IPS-18a (cell line): ENCODE measurements around the gene RNF220.
"Not testable (repeated sequence)": the region's sequence is repeated elsewhere in the genome, so short reads cannot be mapped to it uniquely, and the experiment has no call there.

Source experiments
- H3K27ac ChIP-seq: one replicate; pipeline ENCODE4 v1.5.1; 2013; ENCODE audit warnings: low read length
- H3K27me3 ChIP-seq: one replicate; pipeline ENCODE4 v1.6.1; 2013; ENCODE audit warnings: mild to moderate bottlenecking, low read length; ENCODE audit not compliant: control insufficient read depth, insufficient read depth
- H3K36me3 ChIP-seq: one replicate; pipeline ENCODE4 v1.6.1; 2013; ENCODE audit warnings: low read depth, low read length; ENCODE audit not compliant: control insufficient read depth
- H3K4me1 ChIP-seq: one replicate; pipeline ENCODE4 v1.6.1; 2013; ENCODE audit warnings: low read depth, low read length; ENCODE audit not compliant: control insufficient read depth
- H3K4me3 ChIP-seq: one replicate; pipeline ENCODE4 v1.5.1; 2013; ENCODE audit warnings: low read length
- H3K9ac ChIP-seq: one replicate; pipeline ENCODE4 v1.6.1; 2013; ENCODE audit warnings: mild to moderate bottlenecking, low read length, moderate library complexity
- H3K9me3 ChIP-seq: one replicate; pipeline ENCODE4 v1.6.1; 2013; ENCODE audit warnings: low read depth, low read length; ENCODE audit not compliant: control insufficient read depth

RNF220 gene

DNA sequence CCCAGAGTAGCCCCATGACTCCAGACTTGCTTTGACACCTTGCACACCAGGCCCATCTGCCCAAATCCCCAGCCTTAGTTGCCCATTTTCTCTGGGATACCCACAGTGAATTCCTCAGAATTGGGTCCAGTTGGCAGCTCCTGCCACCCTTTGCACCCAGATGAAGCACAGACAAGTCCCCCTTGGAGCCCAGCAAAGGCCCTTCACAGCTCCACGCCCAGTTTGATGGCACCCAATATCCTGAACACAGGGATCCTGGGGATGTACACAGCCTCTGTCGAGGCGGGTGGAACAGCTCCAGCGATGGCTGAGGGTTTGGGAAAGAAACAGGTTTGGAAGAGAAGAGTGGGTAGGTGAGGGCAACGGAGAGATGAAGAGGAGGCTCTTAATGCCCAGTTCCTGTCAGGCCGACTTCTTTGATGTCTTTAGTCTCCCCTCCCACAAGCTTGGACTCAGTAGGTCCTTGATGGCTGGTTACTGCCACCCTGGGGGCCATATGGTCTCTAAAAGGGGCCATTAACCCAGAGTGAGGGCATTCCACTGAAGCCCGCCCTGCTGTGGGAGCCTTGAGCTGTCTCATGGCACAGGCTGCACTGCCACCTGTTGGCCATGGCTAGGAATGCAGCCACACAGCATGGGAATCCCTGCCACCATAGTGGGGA, 247.5 kb downstream of the RNF220 start:
- Histone ChIP-seq H3K9ac (no peak overlapping the region), H3K27me3 (no peaks in the 10 kb centered on the region), H3K9me3 (no peaks in the 10 kb centered on the region), H3K4me3 (no peak overlapping the region), H3K4me1 (no peaks in the 10 kb centered on the region), H3K36me3 (peaks cover 24% of the 10 kb centered on the region), H3K27ac (no peak overlapping the region)

DNA sequence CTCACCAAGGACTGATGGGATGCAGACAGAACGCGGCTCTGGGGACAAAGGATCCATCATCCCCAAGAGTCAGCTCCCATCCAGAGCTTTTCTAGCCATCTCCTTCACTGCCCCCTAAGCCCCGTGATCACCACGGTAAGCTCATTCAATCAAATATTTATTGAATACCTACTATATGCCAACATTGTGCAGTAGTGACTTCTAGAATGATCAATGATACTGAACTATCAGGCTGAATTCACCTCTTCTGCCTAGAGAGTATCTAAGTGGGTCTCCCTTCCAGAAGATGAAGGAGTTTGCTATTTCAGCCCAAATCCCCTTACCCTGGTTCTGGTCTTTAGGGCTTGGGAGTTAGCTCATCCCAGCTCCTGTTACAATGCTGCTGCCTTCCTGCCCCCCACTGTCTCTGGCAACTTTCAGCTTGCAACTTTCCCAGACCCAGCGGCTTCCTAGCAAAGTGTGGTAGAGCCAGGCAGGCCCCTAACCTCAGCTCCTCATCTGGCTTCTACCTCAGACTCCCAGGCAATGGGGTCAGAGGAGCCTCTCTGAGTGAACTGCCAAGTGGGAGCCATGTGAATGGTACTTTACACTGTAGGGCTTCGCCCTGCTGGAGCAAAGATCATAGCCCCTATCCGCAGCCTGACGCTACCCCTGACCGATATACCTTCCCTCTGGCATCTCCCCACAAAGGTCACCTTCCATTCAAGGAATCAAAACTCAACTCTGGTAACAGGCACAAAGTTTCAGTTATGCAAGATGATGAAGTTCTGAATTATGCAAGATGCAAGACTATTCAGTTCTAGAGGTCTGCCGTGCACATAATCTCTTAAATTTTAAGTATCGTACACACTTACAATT, 248.3 kb downstream of the RNF220 start:
- Histone ChIP-seq H3K9ac (no peak overlapping the region), H3K27me3 (no peaks in the 10 kb centered on the region), H3K4me3 (no peak overlapping the region), H3K4me1 (no peaks in the 10 kb centered on the region), H3K36me3 (peaks cover 17% of the 10 kb centered on the region), H3K27ac (no peak overlapping the region), H3K9me3 (no peaks in the 10 kb centered on the region)

DNA sequence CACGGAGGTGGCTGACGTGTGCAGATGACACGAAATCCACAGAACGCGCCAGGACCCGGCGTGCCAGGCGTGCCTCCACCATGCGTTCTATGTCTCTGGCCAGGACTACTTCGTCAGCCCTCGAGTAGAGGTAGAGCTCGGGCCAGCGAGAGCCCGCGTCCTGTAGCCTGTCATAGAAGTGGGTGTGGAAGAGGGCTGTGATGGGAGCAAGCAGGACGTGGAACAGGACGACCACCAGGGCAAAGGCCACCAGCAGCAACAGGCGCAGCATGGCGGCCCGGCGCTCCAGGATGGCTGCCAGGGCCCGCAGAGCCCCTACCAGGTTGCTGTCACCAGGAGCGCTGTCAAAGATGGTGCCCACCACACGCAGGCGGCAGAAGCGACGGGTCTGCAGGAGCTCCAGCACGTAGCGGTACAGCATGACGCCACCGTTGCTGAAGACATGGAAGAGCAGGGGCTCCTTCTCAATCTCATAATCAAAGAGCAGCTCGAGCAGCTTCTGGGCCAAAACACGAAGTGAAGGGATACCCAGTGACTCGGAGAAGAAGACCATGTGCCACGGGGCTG, 249.6 kb downstream of the RNF220 start:
- Histone ChIP-seq H3K4me1 (no peaks in the 10 kb centered on the region), H3K9me3 (no peaks in the 10 kb centered on the region), H3K27me3 (no peaks in the 10 kb centered on the region), H3K9ac (no peak overlapping the region), H3K27ac (no peak overlapping the region), H3K36me3 (peaks cover 6% of the 10 kb centered on the region), H3K4me3 (no peak overlapping the region)

DNA sequence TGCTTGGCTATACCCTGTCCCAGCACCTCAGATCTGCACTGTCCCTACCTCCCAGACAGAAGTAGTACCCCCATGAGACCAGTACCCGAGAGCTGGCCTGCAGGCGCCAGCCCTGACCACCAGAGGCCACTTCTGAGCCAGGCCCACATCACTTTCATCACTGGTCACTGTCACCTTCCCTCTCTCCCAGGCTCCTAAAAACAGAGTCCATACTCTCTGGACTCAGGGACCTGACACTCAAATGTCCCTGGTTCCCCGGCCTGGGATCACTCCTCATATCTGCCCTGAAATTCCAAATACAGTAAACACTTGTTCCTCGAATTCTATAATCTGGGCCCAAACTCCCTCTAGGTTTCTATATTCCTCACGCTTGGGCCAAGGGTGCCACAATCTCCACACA, 250.6 kb downstream of the RNF220 start:
- no peaks in the 10 kb centered on the region for H3K27me3 ChIP-seq
- no peak overlapping the region for H3K4me3 ChIP-seq
- H3K27ac ChIP-seq = no peak overlapping the region
- H3K4me1 ChIP-seq = no peaks in the 10 kb centered on the region
- no peak overlapping the region for H3K9ac ChIP-seq
- H3K36me3 ChIP-seq = peaks cover 4% of the 10 kb centered on the region
- no peaks in the 10 kb centered on the region for H3K9me3 ChIP-seq

DNA sequence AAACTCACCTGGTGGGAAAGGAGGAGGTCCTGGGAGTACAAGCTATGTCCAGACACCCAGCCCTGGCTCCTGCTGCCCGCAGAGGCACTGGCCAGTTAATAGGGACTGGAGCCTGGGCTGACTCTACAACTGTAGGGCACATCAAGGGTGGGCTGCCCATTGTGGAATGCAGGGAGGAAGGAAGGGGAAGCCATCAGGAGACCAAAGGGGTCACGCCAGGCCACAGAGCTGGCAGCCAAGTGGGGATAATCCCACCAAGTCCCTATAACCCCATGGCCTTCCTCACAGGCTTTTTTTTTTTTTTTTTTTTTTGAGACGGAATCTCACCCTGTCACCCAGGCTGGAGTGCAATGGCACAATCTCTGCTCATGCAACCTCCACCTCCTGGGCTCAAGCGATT, 254.5 kb downstream of the RNF220 start:
- no peaks in the 10 kb centered on the region for H3K9me3 ChIP-seq
- H3K36me3 ChIP-seq = no peaks in the 10 kb centered on the region
- H3K27me3 ChIP-seq = no peaks in the 10 kb centered on the region
- no peak overlapping the region for H3K9ac ChIP-seq
- H3K4me3 ChIP-seq = no peak overlapping the region
- no peak overlapping the region for H3K27ac ChIP-seq
- H3K4me1 ChIP-seq = no peaks in the 10 kb centered on the region

DNA sequence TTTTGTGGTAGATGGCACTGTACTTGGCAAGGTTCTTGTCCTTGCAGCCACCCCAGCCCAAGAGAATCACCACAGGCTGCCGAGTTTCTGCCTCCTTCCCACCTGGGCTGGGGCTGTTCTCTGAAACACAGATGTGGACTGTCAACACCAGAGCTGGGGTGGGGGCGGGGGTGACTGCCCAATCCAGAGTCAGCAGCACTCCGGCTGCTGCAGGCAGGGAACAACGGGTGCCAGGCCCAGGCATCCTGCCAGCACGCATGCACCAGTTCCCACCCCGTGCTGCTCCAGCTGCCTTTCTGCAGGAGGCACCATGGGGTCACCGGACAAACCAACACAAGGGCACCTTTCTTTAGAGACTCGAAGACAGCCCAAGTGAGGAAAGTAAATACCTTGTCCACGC, 255.1 kb downstream of the RNF220 start:
- no peaks in the 10 kb centered on the region for H3K4me1 ChIP-seq
- no peak overlapping the region for H3K9ac ChIP-seq
- no peaks in the 10 kb centered on the region for H3K9me3 ChIP-seq
- no peaks in the 10 kb centered on the region for H3K36me3 ChIP-seq
- no peaks in the 10 kb centered on the region for H3K27me3 ChIP-seq
- H3K4me3 ChIP-seq = no peak overlapping the region
- no peak overlapping the region for H3K27ac ChIP-seq

DNA sequence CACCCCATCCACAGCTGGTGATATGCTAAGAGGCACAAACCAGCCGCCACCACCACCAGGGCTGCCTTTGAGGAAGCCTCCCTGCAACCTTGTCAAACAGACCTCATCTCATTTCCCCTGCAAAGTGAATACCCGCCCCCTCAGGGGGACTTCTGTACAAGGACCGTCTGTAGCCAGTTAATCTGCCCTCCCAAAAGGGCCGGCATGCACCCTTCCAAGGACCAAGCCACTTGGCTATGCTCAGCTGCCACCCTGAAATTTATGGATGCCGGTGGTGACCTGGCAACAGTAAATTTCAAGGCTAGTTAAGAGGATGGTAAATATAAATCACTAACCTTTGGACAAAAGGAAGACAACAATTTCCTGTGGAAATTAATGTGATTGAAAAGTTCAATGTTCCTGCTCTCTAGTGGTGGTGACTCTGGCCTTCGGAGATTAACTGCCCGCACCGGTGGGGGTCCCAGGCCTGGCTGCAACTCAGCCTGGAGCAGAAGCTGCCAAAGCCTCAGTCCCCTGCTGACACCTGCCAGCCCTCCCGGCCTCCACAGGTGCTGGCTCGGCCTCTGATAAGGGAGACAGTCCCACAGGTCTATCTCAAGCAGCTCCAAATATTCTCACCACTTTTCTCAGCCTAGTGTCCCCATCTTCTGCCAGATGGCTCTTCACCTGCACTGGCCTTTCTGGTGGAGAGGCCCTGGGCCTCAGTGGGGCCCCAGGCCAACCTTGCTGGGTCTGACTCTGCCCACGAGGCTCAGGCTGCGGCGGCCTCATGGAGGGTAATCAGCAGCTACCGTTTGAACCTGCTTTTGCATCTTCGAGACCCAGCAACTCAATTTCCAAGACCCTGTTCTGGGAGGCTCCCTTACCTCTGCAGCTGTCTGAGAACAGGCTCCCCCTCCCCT, 257.0 kb downstream of the RNF220 start:
- Histone ChIP-seq H3K27ac (no peak overlapping the region), H3K9ac (no peak overlapping the region), H3K9me3 (no peaks in the 10 kb centered on the region), H3K36me3 (no peaks in the 10 kb centered on the region), H3K4me3 (no peak overlapping the region), H3K4me1 (no peaks in the 10 kb centered on the region), H3K27me3 (no peaks in the 10 kb centered on the region)

DNA sequence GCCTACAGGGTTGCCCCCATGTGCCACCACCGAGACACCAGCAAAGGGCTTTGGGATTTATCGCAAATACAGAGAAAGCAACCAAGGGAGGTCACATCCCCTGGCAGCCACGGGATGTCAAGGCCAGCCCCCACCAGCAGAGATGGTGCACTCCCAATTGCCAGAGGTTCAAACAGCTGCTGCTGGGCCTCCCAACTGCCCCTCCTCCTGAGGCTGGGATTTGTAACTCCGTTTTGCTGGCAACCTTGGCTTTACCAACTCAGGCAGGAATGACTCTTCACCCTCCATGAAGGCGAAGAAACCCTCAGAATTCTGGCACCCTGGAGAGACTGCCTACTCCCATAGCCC, 257.6 kb downstream of the RNF220 start:
- H3K27me3 ChIP-seq = no peaks in the 10 kb centered on the region
- no peak overlapping the region for H3K9ac ChIP-seq
- H3K27ac ChIP-seq = no peak overlapping the region

DNA sequence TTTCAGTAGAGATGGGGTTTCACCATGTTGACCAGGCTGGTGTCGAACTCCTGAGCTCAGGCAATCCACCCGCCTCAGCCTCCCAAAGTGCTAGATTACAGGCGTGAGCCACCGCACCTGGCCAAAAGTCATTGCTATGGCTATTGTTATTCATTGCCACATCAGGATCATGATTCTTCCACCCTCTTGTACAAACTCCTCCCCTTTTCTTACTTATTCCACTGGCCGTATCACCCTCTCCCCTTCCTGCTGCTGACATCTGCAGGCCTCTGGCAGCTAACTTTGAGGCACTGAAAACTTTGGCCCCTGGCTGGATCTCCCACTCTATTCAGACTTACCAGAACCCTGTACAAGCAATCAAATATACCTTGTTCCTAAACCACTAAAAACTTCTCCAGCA, 258.4 kb downstream of the RNF220 start:
- Histone ChIP-seq H3K4me3 (no peak overlapping the region), H3K9ac (no peak overlapping the region), H3K9me3 (no peaks in the 10 kb centered on the region), H3K4me1 (no peaks in the 10 kb centered on the region), H3K36me3 (no peaks in the 10 kb centered on the region), H3K27me3 (no peaks in the 10 kb centered on the region), H3K27ac (no peak overlapping the region)

More for the DNA sequence above, 257.6 kb downstream of the RNF220 start:
- Histone ChIP-seq H3K4me3 (no peak overlapping the region), H3K4me1 (no peaks in the 10 kb centered on the region), H3K9me3 (no peaks in the 10 kb centered on the region), H3K36me3 (no peaks in the 10 kb centered on the region)

DNA sequence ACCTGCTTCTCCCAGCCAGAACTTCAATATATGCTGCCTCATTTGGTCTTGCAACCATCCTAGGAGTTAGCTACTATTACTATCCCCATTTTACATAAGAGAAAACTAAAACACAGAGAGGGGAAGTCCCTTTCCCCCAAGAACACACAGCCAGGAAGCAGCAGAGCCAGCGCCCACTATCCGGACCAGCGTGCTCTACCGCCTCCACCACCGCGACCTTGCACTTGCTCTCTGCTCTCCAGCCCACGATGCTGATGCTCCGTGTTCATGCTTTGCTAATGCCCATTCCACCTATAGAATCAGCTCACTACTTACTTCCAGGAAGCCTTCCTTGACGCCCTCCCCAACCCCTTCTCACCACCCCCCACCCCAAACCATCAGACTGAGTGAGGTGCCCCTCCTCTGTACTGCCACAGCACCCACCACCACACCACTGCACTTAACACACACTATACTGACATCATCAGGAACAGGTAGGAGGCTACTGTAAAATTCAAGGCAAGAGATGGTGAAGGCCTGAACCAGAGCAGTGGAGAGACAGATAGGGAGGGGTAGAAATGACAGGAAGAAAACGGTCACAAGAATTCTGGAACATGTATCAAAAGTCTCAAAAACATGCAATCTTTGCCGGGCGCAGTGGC, 259.8 kb downstream of the RNF220 start:
- Histone ChIP-seq H3K9ac (no peak overlapping the region), H3K27me3 (no peaks in the 10 kb centered on the region), H3K4me1 (no peaks in the 10 kb centered on the region), H3K4me3 (no peak overlapping the region), H3K9me3 (no peaks in the 10 kb centered on the region), H3K36me3 (no peaks in the 10 kb centered on the region), H3K27ac (no peak overlapping the region)

DNA sequence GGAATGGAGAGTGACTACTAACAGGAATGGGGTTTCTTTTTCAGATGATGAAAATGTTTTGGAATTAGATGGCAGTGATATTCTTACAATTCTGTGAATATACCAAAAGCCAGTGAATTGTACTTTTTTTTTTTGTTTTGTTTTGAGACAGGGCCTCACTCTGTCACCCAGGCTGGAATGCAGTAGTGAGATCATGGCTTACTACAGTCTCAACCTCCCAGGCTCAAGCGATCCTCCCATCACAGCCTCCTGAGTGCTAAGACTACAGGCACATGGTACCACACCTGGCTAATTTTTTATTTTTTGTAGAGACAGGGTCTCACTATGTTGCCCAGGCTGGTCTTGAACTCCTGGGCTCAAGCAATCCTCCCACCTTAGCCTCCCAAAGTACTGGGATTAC, 261.7 kb downstream of the RNF220 start:
- not testable (repeated sequence) for H3K9me3 ChIP-seq, H3K4me3 ChIP-seq, H3K27me3 ChIP-seq, H3K4me1 ChIP-seq, H3K36me3 ChIP-seq, H3K27ac ChIP-seq, H3K9ac ChIP-seq
